ENCODE results near the gene NCOR2. TPM values are rescaled to one million over a fixed set of nuclear protein-coding genes. Genes with fewer than 3 reads are reported as not detected.

The NCOR2 gene
- total RNA-seq, 3 donors from 2014 or later (not counting 1 experiment from before 2014, with no cell fraction given) = 109 to 126 (median 125) TPM

DNA sequence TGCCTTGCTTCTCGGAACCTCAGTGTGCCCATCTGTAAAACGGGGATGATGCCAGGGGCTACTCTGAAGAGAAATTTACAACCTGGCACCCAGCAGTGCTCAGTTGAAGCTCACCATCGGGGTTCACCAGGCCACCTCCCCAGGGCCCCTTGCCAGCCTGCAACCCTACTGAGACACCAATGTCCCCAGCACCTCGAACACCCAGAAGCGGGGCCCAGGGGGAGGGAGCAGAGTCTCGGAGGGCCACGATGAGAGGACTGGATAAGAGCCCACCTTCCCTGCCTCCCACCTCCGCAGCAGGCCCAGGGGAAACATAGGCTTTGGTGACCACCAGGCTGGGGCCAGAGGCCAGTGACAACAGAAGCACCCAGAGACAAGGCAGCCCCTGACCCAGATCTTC lies 22.4 kb downstream of the NCOR2 start:
- no peak overlapping the region for H3K27ac ChIP-seq (ENCODE audit: low read length)
- Mint-ChIP-seq H3K36me3 (no peaks in the 10 kb centered on the region), H3K9me3 (no peaks in the 10 kb centered on the region), H3K27ac (peak overlapping the region in 1 of 2 donors; percentile 70), H3K4me1 (peaks cover 13 to 42% of the 10 kb centered on the region in 2 donors), H3K27me3 (ENCODE audit: low read depth in 2 of 2) (no peaks in the 10 kb centered on the region), H3K4me3 (no peak overlapping the region)
- ATAC-seq = no peak
- intact Hi-C loops (cut with micrococcal nuclease) = no loop called here
- no peaks in the 10 kb centered on the region for H3K9me3 ChIP-seq (ENCODE audit: control insufficient read depth, insufficient read depth, low read length)
- H3K4me1 ChIP-seq (ENCODE audit: control insufficient read depth, insufficient read depth, low read length) = peaks cover 59% of the 10 kb centered on the region
- 77% methylated on average over 8 of the region's 8 CpGs for WGBS (ENCODE audit: insufficient coverage)
- no peak overlapping the region for H3K4me3 ChIP-seq (ENCODE audit: low read length)
- TF ChIP-seq, protein P1, sequence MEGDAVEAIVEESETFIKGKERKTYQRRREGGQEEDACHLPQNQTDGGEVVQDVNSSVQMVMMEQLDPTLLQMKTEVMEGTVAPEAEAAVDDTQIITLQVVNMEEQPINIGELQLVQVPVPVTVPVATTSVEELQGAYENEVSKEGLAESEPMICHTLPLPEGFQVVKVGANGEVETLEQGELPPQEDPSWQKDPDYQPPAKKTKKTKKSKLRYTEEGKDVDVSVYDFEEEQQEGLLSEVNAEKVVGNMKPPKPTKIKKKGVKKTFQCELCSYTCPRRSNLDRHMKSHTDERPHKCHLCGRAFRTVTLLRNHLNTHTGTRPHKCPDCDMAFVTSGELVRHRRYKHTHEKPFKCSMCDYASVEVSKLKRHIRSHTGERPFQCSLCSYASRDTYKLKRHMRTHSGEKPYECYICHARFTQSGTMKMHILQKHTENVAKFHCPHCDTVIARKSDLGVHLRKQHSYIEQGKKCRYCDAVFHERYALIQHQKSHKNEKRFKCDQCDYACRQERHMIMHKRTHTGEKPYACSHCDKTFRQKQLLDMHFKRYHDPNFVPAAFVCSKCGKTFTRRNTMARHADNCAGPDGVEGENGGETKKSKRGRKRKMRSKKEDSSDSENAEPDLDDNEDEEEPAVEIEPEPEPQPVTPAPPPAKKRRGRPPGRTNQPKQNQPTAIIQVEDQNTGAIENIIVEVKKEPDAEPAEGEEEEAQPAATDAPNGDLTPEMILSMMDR (IDR thresholded peaks at IDR 0.05) = no peak
- no peaks in the 10 kb centered on the region for H3K27me3 ChIP-seq (ENCODE audit: control insufficient read depth, insufficient read depth, low read length)
- no peaks in the 10 kb centered on the region for H3K36me3 ChIP-seq (ENCODE audit: control insufficient read depth, insufficient read depth, low read length)
- no peak for DNase-seq

DNA sequence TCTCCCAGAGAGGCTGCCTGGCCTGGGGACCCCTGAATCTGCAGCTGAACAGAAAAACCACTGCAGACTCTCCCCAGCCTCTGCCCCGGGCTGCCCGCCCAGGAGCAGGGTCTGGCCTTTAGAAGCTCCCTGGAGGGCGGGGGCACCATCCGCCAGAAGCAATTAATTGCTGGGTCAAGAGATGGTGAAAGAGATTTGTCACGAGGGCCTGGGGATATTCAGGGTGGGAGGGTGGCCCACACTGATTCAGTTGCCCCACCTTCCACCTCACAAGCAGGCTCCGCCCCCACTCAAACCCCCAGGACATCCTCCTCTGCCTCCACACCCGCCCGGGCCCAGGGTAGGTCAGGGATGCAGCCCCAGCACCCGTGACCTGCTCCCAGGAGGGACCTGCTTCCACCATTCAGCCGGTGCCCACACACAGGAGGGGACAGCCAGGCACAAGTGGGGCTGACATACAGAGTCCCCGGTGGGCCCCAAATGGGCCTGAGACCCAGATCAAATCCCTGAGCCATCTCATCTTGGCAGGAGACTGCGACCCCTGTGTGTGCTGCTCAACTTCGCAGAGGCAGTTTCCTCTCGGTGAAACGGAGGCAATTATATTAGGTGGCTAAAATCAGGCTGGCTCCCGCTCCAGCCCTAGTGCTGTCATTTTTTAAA lies 23.0 kb downstream of the NCOR2 start:
- peaks cover 59% of the 10 kb centered on the region for H3K4me1 ChIP-seq (ENCODE audit: control insufficient read depth, insufficient read depth, low read length)
- Mint-ChIP-seq H3K27ac (peak overlapping the region in 1 of 2 donors; percentile 70), H3K4me1 (peaks cover 18 to 44% of the 10 kb centered on the region in 2 donors), H3K4me3 (no peak overlapping the region), H3K27me3 (ENCODE audit: low read depth in 2 of 2) (no peaks in the 10 kb centered on the region), H3K36me3 (no peaks in the 10 kb centered on the region), H3K9me3 (no peaks in the 10 kb centered on the region)
- TF ChIP-seq, protein P1 (IDR thresholded peaks at IDR 0.05) = no peak
- H3K4me3 ChIP-seq (ENCODE audit: low read length) = no peak overlapping the region
- no peaks in the 10 kb centered on the region for H3K9me3 ChIP-seq (ENCODE audit: control insufficient read depth, insufficient read depth, low read length)
- intact Hi-C loops (cut with micrococcal nuclease) = no loop called here
- WGBS (ENCODE audit: insufficient coverage) = 79% methylated on average over 15 of the region's 16 CpGs
- ATAC-seq (no peak), DNase-seq (no peak)
- H3K27ac ChIP-seq (ENCODE audit: low read length) = no peak overlapping the region
- H3K27me3 ChIP-seq (ENCODE audit: control insufficient read depth, insufficient read depth, low read length) = no peaks in the 10 kb centered on the region
- H3K36me3 ChIP-seq (ENCODE audit: control insufficient read depth, insufficient read depth, low read length) = no peaks in the 10 kb centered on the region

DNA sequence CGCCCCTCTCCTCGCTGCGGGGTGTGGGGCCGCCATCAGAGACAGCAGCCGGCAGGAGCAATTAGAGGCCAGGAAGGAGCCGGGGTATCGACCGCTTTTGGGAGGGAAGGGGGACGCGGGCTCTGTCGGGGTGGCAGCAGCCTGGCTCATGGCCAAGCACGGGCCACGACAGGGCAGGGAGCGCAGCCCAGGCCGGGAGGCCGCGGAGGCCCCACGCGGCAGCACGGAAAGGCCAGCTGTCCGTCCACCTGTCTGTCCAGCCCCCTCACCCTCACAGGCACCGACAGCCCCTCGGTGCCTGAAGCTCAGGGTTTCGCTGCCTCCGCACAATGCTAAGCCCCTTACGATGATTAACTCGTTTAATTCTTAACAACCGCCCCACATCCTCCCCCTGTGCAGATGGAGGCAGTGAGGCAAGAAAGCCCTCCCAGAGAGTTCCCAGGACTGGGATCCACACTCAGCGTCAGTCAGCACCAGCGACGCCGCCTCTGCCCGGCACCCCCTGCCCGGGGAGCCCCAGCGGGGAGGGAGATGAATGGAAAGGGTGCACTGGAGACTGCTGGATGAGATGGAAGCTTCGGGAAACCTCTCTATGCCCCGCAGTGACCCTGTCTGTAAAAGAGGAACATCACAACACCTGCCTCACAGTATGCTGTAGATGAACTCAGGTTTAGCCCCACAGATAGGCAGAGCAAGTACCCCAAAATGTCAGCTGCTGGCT lies 23.7 kb downstream of the NCOR2 start:
- no peaks in the 10 kb centered on the region for H3K36me3 ChIP-seq (ENCODE audit: control insufficient read depth, insufficient read depth, low read length)
- no peaks in the 10 kb centered on the region for H3K27me3 Mint-ChIP-seq (ENCODE audit: low read depth in 2 of 2)
- no peaks in the 10 kb centered on the region for H3K9me3 ChIP-seq (ENCODE audit: control insufficient read depth, insufficient read depth, low read length)
- H3K9me3 Mint-ChIP-seq = no peaks in the 10 kb centered on the region
- peak overlapping the region; percentile 23 for H3K27ac ChIP-seq (ENCODE audit: low read length)
- H3K36me3 Mint-ChIP-seq = no peaks in the 10 kb centered on the region
- ATAC-seq = no peak
- peaks cover 60% of the 10 kb centered on the region for H3K4me1 ChIP-seq (ENCODE audit: control insufficient read depth, insufficient read depth, low read length)
- DNase-seq = no peak
- TF ChIP-seq, protein P1 (IDR thresholded peaks at IDR 0.05) = no peak
- H3K27ac Mint-ChIP-seq = peak overlapping the region in 1 of 2 donors; percentile 70
- no peak overlapping the region for H3K4me3 Mint-ChIP-seq
- no peak overlapping the region for H3K4me3 ChIP-seq (ENCODE audit: low read length)
- H3K4me1 Mint-ChIP-seq = peaks cover 19 to 47% of the 10 kb centered on the region in 2 donors
- WGBS (ENCODE audit: insufficient coverage) = 78% methylated on average over 37 of the region's 37 CpGs
- intact Hi-C loops (cut with micrococcal nuclease) = no loop called here
- H3K27me3 ChIP-seq (ENCODE audit: control insufficient read depth, insufficient read depth, low read length) = no peaks in the 10 kb centered on the region
